ENCODE data around the gene CNGB1. TPM values are rescaled to one million over a fixed set of nuclear protein-coding genes. Genes with fewer than 3 reads are reported as not detected.

CNGB1 gene
- total RNA-seq, 1 experiment from 2014 or later: not detected

GRCh38 chr16:57962756-57963155, 8.2 kb downstream of the CNGB1 start:
- TF ChIP-seq ERG (CRISPR knock-in tag; IDR thresholded peaks at IDR 0.05) (no peak), SOX15 (CRISPR knock-in tag; IDR thresholded peaks at IDR 0.05) (no peak), CREM (CRISPR knock-in tag; IDR thresholded peaks at IDR 0.05) (no peak), HMGA2 (CRISPR knock-in tag; IDR thresholded peaks at IDR 0.05) (no peak), TEAD4 (CRISPR knock-in tag; IDR thresholded peaks at IDR 0.05) (no peak), IRF2 (CRISPR knock-in tag; IDR thresholded peaks at IDR 0.05; ENCODE audit: borderline replicate concordance, low read depth) (no peak), ARID4B (CRISPR knock-in tag; IDR thresholded peaks at IDR 0.05; ENCODE audit: borderline replicate concordance) (no peak), NR1H2 (CRISPR knock-in tag; IDR thresholded peaks at IDR 0.05) (no peak), FOXP1 (CRISPR knock-in tag; IDR thresholded peaks at IDR 0.05; ENCODE audit: borderline replicate concordance) (no peak), NFYB (CRISPR knock-in tag; conservative IDR thresholded peaks at IDR 0.05; ENCODE audit: low read depth) (no peak), TP53 (CRISPR knock-in tag; IDR thresholded peaks at IDR 0.05) (no peak), CBFB (CRISPR knock-in tag; IDR thresholded peaks at IDR 0.05; ENCODE audit: low read depth) (no peak), ZNF317 (CRISPR knock-in tag; IDR thresholded peaks at IDR 0.05; ENCODE audit: borderline replicate concordance, low read depth) (no peak), SMAD4 (CRISPR knock-in tag; IDR thresholded peaks at IDR 0.05) (no peak), ZNF416 (CRISPR knock-in tag; IDR thresholded peaks at IDR 0.05) (no peak), PRRX2 (CRISPR knock-in tag; IDR thresholded peaks at IDR 0.05) (no peak), IRF1 (CRISPR knock-in tag; IDR thresholded peaks at IDR 0.05) (no peak)
- TF ChIP-seq, protein P1, sequence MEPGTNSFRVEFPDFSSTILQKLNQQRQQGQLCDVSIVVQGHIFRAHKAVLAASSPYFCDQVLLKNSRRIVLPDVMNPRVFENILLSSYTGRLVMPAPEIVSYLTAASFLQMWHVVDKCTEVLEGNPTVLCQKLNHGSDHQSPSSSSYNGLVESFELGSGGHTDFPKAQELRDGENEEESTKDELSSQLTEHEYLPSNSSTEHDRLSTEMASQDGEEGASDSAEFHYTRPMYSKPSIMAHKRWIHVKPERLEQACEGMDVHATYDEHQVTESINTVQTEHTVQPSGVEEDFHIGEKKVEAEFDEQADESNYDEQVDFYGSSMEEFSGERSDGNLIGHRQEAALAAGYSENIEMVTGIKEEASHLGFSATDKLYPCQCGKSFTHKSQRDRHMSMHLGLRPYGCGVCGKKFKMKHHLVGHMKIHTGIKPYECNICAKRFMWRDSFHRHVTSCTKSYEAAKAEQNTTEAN (CRISPR knock-in tag; IDR thresholded peaks at IDR 0.05): no peak
- TF ChIP-seq, protein P2, sequence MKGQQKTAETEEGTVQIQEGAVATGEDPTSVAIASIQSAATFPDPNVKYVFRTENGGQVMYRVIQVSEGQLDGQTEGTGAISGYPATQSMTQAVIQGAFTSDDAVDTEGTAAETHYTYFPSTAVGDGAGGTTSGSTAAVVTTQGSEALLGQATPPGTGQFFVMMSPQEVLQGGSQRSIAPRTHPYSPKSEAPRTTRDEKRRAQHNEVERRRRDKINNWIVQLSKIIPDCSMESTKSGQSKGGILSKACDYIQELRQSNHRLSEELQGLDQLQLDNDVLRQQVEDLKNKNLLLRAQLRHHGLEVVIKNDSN (CRISPR knock-in tag; IDR thresholded peaks at IDR 0.05): no peak
- DNase-seq (ENCODE audit: low spot score) (no peak), ATAC-seq (no peak)
- Mint-ChIP-seq H3K36me3 (no peaks in the 10 kb centered on the region), H3K4me3 (no peak overlapping the region), H3K27me3 (ENCODE audit: low read depth) (no peaks in the 10 kb centered on the region), H3K27ac (no peak overlapping the region), H3K9me3 (no peaks in the 10 kb centered on the region), H3K4me1 (peaks cover 15% of the 10 kb centered on the region)
- POLR2A ChIA-PET: no interaction called here
- CTCF ChIA-PET: interaction anchor here (1.0 kb wide), 1 partner anchor 155 kb away, joined by 3 read pairs; no protein-coding TSS in a partner anchor

- DNase-seq (ENCODE audit: low spot score) (no peak), ATAC-seq (no peak)
- Mint-ChIP-seq H3K4me1 (peaks cover 19% of the 10 kb centered on the region), H3K27me3 (ENCODE audit: low read depth) (no peaks in the 10 kb centered on the region), H3K9me3 (no peaks in the 10 kb centered on the region), H3K36me3 (no peaks in the 10 kb centered on the region), H3K4me3 (no peak overlapping the region), H3K27ac (no peak overlapping the region)
- ChIA-PET POLR2A (no interaction called here), CTCF (interaction anchor here (1.0 kb wide), 1 partner anchor 156 kb away, joined by 3 read pairs; no protein-coding TSS in a partner anchor)
- no peak for TF ChIP-seq SP1 (CRISPR knock-in tag; conservative IDR thresholded peaks at IDR 0.05)
Observed at GRCh38 chr16:57962046-57962445, 8.9 kb downstream of the CNGB1 start.

All from WTC11 (cell line).